ENCODE results near the gene IL1RN.

Gene IL1RN

DNA sequence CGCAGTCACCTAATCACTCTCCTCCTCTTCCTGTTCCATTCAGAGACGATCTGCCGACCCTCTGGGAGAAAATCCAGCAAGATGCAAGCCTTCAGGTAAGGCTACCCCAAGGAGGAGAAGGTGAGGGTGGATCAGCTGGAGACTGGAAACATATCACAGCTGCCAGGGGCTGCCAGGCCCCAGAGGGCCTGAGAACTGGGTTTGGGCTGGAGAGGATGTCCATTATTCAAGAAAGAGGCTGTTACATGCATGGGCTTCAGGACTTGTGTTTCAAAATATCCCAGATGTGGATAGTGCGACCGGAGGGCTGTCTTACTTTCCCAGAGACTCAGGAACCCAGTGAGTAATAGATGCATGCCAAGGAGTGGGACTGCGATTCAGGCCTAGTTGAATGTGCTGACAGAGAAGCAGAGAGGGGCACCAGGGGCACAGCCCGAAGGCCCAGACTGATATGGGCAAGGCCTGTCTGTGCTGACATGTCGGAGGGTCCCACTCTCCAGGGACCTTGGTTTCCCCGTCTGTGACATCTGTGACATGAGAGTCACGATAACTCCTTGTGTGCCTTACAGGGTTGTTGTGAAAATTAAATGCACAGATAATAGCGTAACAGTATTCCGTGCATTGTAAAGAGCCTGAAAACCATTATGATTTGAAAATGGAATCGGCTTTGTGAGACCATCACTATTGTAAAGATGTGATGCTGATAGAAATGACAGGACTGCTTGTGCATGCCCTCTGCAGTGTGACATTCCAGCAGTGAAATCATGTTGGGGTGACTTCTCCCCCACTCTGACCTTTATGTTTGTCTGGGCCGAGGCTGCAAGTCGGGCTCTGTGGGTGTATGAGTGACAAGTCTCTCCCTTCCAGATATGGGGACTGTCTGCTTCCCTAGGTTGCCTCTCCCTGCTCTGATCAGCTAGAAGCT is 510 bp downstream of the IL1RN start:
- DNase-seq (ENCODE audit: low read depth in 2 of 3, low spot score in 1 of 3), result no peak

DNA sequence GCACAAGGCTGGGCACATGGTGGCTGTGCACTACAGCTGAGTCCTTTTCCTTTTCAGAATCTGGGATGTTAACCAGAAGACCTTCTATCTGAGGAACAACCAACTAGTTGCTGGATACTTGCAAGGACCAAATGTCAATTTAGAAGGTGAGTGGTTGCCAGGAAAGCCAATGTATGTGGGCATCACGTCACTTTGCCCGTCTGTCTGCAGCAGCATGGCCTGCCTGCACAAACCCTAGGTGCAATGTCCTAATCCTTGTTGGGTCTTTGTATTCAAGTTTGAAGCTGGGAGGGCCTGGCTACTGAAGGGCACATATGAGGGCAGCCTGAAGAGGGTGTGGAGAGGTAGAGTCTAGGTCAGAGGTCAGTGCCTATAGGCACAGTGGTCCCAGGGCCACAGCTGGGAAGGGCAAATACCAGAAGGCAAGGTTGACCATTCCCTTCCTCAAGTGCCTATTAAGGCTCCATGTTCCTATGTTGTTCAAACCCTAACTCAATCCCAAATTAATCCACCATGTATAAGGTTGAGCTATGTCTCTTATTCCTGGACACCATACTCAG is 2.2 kb downstream of the IL1RN start:
- DNase-seq (ENCODE audit: low read depth in 2 of 3, low spot score in 1 of 3), result no peak

DNA sequence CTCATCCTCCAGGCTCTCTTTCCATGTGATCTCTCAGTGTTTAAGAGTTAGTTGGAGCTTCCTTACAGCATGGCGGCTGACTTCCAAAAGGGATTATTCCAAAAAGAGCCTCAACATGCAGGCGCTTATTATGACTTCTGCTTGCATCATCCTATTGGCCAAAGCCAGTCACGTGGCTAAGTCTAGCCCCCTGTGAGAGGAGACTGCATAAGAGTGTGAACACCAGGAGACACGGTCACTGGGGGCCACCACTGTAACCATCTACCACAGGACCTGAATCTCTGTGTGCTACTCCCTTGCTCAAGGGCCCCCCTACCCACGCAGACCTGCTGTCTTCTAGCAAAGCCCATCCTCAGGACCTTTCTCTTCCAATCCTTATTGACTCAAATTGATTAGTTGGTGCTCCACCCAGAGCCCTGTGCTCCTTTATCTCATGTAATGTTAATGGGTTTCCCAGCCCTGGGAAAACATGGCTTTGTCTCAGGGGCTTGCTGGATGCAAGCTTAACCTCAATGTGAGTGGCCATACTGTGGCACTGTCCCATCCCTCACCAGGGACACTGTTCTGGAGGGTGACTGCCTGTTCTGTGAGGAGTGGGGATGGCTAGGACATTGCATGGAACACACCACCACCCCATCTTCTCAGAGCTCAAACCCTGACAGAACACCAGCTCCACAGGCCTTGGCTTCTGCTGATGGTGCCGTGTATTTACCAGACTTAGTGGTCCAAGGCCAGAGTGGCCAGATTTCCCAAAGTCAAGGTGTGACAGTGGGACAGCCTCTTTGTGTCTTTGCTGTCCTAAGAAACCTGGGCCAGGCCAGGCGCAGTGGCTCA is 4.2 kb downstream of the IL1RN start:
- DNase-seq (ENCODE audit: low read depth in 2 of 3, low spot score in 1 of 3), result no peak

DNA sequence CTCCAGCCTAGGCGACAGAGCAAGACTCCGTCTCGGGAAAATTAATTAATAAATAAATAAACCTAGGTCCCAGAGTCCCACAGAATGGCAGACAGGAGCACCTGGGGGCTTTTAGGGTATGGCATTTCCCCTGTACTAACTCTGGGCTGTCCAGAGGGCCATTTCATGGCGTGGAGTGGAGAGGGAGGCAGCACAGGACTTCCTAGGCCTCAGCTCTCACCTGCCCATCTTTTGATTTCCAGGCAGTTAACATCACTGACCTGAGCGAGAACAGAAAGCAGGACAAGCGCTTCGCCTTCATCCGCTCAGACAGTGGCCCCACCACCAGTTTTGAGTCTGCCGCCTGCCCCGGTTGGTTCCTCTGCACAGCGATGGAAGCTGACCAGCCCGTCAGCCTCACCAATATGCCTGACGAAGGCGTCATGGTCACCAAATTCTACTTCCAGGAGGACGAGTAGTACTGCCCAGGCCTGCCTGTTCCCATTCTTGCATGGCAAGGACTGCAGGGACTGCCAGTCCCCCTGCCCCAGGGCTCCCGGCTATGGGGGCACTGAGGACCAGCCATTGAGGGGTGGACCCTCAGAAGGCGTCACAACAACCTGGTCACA is 5.1 kb downstream of the IL1RN start:
- no peak for DNase-seq (ENCODE audit: low read depth in 2 of 3, low spot score in 1 of 3)

DNA sequence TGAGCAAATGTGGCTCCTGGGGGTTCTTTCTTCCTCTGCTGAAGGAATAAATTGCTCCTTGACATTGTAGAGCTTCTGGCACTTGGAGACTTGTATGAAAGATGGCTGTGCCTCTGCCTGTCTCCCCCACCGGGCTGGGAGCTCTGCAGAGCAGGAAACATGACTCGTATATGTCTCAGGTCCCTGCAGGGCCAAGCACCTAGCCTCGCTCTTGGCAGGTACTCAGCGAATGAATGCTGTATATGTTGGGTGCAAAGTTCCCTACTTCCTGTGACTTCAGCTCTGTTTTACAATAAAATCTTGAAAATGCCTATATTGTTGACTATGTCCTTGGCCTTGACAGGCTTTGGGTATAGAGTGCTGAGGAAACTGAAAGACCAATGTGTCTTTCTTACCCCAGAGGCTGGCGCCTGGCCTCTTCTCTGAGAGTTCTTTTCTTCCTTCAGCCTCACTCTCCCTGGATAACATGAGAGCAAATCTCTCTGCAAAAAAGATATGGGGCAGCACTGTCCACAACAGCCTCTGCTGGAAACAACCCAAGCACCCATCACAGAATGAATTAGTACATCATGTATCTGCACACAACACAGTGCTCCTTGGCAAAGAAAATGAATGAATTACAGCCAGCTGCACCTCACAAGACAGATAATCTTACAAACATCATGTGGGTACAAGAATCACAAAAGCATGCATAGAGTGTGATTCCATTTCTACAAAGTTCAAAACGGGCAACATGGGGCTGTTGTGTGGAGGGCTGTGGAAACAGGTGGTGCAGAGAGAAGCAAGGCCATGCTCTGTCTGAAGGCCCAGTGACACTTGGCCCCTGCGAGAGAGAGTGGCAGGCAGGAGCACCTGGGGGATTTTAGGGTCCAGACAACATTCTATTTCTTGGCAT is 6.6 kb downstream of the IL1RN start:
- no peak for DNase-seq (ENCODE audit: low read depth in 2 of 3, low spot score in 1 of 3)

- DNase-seq (ENCODE audit: low read depth in 2 of 3, low spot score in 1 of 3), result no peak
Measured at GRCh38 chr2:113134717-113135116, 7.3 kb downstream of the IL1RN start.

DNA sequence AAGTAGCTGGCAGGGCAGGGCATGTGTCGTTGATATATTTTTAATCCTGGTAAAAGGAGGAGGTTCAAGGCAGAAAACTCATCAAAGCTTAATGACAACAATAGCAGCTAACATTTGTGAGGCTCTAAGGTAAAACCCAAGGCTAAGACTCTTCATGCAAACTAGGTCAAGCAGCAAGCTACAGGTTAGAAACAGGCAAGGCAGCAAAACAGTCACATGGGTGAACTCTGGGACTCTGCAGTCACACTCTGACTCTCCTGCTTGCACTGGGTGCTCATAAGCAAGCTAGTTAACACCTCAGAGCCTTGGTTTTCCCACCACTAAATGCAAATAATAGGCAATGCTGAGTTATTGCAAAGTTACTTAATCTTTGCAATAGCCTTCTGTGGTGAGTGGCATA is 7.9 kb downstream of the IL1RN start:
- DNase-seq (ENCODE audit: low read depth in 2 of 3, low spot score in 1 of 3), result no peak

GRCh38 chr2:113136828-113137775 is 9.7 kb downstream of the IL1RN start:
- DNase-seq (ENCODE audit: low read depth in 2 of 3, low spot score in 1 of 3), result peak in 1 of 3 donors; percentile 60

DNA sequence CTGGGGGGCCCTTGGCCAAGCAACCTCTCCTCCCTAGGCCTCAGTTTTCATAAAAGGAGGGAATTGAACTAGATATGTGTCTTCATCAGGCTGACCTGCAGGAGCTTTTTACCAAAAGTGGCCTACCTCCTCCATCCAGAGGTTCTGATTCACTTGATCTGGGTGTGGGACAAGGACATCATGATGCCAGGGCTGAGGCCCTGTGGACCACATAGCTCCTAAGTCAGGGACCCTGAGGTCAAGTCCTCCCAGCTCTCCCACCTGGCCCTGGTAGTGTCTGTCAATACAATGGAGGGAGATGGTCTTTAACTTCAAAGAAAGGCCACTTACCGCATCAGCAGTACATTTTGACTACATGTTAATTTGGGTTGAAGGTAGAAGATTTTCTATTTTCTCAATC is 10.4 kb downstream of the IL1RN start:
- no peak for DNase-seq (ENCODE audit: low read depth in 2 of 3, low spot score in 1 of 3)

DNA sequence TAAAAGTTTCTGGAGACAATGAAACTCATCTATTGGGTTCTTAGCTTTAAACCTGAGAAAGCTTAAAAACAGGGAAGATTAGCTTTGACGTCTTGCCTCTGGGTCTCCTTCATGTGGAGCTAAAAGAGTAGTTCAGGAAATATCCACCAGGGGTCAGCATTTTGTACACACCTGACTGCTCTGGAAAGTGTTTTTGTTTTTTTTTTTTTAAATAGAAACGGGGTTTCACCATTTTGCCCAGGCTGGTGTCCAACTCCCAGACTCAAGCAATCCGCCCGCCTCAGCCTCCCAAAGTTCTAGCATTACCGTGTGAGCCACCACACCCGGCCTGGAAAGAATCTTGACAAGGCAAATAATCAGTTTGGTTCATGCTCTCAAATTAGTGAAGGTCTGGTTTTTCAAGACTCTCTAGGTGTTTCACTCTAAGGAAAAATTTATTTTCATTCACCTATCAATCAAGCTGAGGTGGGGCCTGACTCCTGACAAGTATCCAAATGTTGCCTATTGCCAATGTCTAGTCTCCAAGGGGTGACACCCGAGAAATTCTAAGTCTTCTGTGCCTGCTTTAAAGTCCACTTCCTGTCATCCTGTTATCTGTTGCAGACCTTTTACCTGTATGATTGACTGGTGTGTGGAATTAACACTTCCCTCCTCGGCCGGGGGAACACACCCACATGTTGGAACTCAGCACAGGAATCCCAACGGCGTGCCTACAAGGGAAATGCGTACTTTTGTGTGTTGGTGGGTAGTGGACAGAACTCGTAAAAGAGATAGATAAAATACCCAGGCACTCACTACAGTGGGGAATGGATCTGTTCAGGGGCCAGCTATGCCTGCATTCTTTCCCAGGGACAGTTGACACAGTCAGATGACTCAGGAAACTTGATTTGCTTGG is 11.3 kb downstream of the IL1RN start:
- DNase-seq (ENCODE audit: low read depth in 2 of 3, low spot score in 1 of 3), result peak in 1 of 3 donors; percentile 80

- DNase-seq (ENCODE audit: low read depth in 2 of 3, low spot score in 1 of 3), result no peak
Measured at GRCh38 chr2:113141451-113141850, 14.1 kb downstream of the IL1RN start.

DNA sequence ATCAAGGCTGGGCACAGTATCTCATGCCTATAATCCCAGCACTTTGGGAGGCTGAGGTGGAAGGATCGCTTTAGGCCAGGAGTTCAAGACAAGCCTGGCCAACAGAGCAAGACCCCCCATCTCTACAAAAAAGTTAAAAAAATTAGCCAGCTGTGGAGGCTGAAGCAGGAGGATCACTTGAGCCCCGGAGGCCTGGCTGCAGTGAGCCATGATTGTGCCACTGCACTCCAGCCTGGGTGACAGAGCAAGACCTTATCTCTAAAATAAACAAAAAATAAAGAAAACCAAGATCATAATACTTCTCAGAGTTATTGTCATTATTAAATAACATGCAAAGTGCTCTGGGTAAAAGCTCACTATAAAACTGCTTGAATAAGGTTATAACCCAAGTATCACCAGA is 14.9 kb downstream of the IL1RN start:
- DNase-seq (ENCODE audit: low read depth in 2 of 3, low spot score in 1 of 3), result no peak

GRCh38 chr2:113144259-113144658 is 16.9 kb downstream of the IL1RN start:
- no peak for DNase-seq (ENCODE audit: low read depth in 2 of 3, low spot score in 1 of 3)

- no peak for DNase-seq (ENCODE audit: low read depth in 2 of 3, low spot score in 1 of 3)
Measured at GRCh38 chr2:113148606-113149552, 21.5 kb downstream of the IL1RN start.

DNA sequence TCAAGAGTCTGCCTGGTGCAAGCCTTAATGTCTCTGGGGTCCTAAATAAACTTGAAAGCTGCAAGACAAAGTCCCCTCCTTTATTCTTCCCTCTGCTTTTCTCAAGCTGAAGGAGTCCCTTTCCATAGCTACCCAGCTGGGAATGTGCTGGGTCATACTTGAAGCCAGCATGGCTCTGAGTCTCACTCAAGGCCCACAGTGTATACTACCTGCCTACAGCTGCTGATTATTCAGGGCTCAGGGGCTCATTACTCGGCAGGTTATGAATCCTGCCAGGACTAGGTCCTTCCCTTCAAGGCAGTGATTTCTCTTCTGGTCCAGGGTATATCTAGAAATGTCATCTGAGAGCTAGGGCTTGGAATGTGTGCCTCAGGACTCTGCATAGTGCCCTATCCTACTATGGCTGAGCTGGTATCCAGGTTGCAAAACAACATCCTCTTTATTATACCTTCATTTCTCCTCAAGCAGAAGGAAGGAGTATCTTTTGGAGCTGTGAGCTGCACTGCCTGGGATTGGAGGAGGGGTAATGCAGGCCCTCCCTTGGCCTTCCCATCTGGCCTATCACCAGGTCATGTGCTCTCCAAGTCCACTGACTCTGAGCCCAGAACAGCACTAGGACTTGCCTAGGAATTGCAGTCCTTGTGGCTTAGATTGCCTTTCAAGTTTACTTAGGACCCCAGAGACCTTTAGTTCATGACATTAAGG is 22.3 kb downstream of the IL1RN start:
- DNase-seq (ENCODE audit: low read depth in 2 of 3, low spot score in 1 of 3), result no peak

DNA sequence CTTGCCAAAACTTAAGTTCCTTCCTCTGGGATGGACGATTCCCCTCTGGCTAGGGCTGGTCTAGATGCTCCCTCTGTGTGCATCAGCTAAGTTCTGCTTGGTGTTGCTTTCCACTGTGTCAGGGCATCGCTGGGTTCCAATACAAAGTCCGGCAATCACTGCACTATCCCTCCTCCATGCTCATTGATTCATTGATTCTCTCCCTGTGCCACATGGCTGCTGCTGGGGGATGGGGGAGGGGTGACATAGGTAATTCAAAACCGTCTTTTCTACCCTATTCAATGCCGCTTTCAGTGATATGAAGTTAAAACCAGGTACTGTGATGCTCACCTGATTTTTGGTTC is 22.8 kb downstream of the IL1RN start:
- DNase-seq (ENCODE audit: low read depth in 2 of 3, low spot score in 1 of 3), result no peak

DNA sequence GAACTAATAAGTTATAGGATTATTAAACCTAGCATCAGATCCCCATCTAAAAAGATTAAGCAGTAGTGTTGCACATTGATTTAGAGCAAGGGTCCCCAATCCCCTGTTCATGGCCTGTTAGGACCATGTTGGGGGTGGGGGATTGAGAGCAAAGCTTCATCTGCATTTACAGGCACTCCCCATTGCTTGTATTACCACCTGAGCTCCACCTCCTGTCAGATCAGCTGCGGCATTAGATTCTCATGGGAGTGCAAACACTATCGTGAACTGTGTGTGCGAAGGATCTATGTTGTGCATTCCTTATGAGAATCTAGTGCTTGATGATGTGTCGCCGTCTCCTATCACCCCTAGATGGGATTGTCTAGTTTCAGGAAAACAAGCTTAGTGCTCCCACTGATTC is 27.9 kb downstream of the IL1RN start:
- no peak for DNase-seq (ENCODE audit: low read depth in 2 of 3, low spot score in 1 of 3)
